NCI-H1105 (cell line): ENCODE data around the gene SPATA31A3.
"Not testable (repeated sequence)": the region's sequence is repeated elsewhere in the genome, so short reads cannot be mapped to it uniquely, and the experiment has no call there.

ENCODE experiments used
- DNase-seq: peaks from one replicate; lab custom pipeline; 2025; lab: John Stamatoyannopoulos, UW

SPATA31A3 gene

GRCh38 chr9:66992450-66992849, at the start of gene SPATA31A3:
Gene SPATA31A3, minus strand, starts transcription at chr9:66992550. Its CDS starts 29 bp downstream, at chr9:66992521.
- DNase-seq: not testable (repeated sequence)

- DNase-seq: not testable (repeated sequence)
Observed at GRCh38 chr9:66952576-66952975, 39.8 kb downstream of the SPATA31A3 start.

GRCh38 chr9:66942400-66943155, 49.8 kb downstream of the SPATA31A3 start:
- not testable (repeated sequence) for DNase-seq

- not testable (repeated sequence) for DNase-seq
Observed at GRCh38 chr9:66939878-66940830, 52.2 kb downstream of the SPATA31A3 start.

- DNase-seq: not testable (repeated sequence)
Observed at GRCh38 chr9:66938322-66938721, 54.0 kb downstream of the SPATA31A3 start.

GRCh38 chr9:66937662-66938061, 54.7 kb downstream of the SPATA31A3 start:
- DNase-seq: not testable (repeated sequence)
